Measurements from ENCODE around the gene WDR74. TPM values are rescaled to one million over a fixed set of nuclear protein-coding genes. Genes with fewer than 3 reads are reported as not detected.
A peak's percentile ranks its signal among the peaks of the same experiment; 100 is the strongest.

The WDR74 gene
- total and polyA plus RNA-seq, 2 donors (not counting 1 experiment from before 2014, with no cell fraction given) = 122 to 131 TPM

DNA sequence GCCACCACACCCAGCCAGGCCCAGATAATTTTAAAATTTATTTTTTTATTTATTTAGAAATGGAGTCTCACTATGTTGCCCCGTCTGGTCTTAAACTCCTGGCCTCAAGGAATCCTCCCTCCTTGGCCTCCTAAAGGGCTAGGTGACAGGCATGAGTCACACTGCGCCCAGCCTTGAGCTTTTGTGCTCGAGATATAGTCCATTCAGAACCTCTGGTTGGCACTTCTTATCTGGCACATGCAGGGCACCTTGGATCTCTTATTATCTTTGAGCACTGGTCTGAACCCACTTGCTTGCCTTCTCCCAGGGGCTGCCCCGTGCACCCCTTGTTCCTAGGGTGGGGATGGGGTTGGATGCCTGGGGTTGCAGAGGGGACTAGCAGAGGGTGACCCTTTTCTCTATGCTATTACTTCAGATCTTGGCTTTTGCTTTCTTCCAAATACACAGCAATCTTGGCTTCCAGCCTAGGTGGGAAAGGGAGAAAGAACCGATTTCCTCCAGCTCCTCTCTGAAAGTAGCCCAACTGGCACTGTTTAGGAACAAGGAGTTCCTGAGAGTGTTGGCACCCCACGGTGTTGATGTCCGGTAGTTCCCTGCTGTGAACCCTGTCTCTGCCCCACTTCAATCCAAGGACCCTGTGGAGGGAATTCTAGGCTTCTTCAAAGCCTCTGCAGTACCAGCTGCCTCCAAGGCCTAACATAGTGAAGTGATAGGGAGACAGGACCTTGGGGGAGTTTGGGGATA, 40.0 kb upstream of the WDR74 start:
- Histone ChIP-seq H3K4me2 (replicated peaks; ENCODE audit: low read depth, low read length, poor library complexity, severe bottlenecking) (peak overlapping the region; percentile 89), H2AFZ (ENCODE audit: insufficient read depth, low read depth, low read length, poor library complexity, severe bottlenecking) (peak overlapping the region; percentile 93), H3K27me3 (replicated peaks in 1 of 4; ENCODE audit: control extremely low read depth in 1 of 4, control insufficient read depth in 3 of 4, insufficient read depth in 4 of 4, low read length in 3 of 4) (no peaks in the 10 kb centered on the region), H4K20me1 (ENCODE audit: control insufficient read depth, insufficient read depth, low read length, poor library complexity, severe bottlenecking) (peaks cover 25% of the 10 kb centered on the region), H3K4me1 (ENCODE audit: control insufficient read depth in 2 of 2, insufficient read depth in 2 of 2, low read length in 2 of 2) (peaks cover 25 to 36% of the 10 kb centered on the region in 2 donors), H3K4me3 (ENCODE audit: control extremely low read depth in 1 of 5, extremely low read depth in 1 of 5, insufficient read depth in 1 of 5, low read depth in 2 of 5, low read length in 4 of 5) (no peak overlapping the region), H3K36me3 (replicated peaks in 1 of 2; ENCODE audit: control extremely low read depth in 1 of 2, control insufficient read depth in 1 of 2, extremely low read depth in 1 of 2, insufficient read depth in 2 of 2, low read length in 1 of 2) (peaks cover 0 to 23% of the 10 kb centered on the region in 2 experiments), H3K9me3 (ENCODE audit: control extremely low read depth in 1 of 3, control insufficient read depth in 2 of 3, insufficient read depth in 1 of 3, low read length in 2 of 3) (no peaks in the 10 kb centered on the region), H3K9ac (ENCODE audit: low read length) (peak overlapping the region; percentile 89), H3K79me2 (ENCODE audit: control insufficient read depth, insufficient read depth, low read length) (peaks cover 40% of the 10 kb centered on the region), H3K27ac (ENCODE audit: low read length in 2 of 2) (peak overlapping the region; percentile 86 to 90)
- ATAC-seq (ENCODE audit: low read depth) (no peak), DNase-seq (no peak)
- ChIA-PET CTCF (interaction anchor here (2.4 to 3.5 kb wide), 3 partner anchors 17 to 92 kb away, joined by 12 to 39 read pairs (median 24); partner anchors contain the start of genes TMEM179B and WDR74), POLR2A (interaction anchor here (0.6 kb wide), 1 partner anchor 59 kb away, joined by 6 read pairs; no protein-coding TSS in a partner anchor)
- intact Hi-C loops (cut with micrococcal nuclease) = no loop called here
- H3K27ac Mint-ChIP-seq = peak overlapping the region; percentile 32
- no peaks in the 10 kb centered on the region for H3K9me3 Mint-ChIP-seq (ENCODE audit: insufficient read depth)
- H3K27me3 Mint-ChIP-seq = no peaks in the 10 kb centered on the region
- TF ChIP-seq EZH2 (IDR thresholded peaks at IDR 0.05; ENCODE audit: borderline replicate concordance, insufficient read depth, low read depth, low read length, poor library complexity, severe bottlenecking) = no peak
- TF ChIP-seq, protein P1, sequence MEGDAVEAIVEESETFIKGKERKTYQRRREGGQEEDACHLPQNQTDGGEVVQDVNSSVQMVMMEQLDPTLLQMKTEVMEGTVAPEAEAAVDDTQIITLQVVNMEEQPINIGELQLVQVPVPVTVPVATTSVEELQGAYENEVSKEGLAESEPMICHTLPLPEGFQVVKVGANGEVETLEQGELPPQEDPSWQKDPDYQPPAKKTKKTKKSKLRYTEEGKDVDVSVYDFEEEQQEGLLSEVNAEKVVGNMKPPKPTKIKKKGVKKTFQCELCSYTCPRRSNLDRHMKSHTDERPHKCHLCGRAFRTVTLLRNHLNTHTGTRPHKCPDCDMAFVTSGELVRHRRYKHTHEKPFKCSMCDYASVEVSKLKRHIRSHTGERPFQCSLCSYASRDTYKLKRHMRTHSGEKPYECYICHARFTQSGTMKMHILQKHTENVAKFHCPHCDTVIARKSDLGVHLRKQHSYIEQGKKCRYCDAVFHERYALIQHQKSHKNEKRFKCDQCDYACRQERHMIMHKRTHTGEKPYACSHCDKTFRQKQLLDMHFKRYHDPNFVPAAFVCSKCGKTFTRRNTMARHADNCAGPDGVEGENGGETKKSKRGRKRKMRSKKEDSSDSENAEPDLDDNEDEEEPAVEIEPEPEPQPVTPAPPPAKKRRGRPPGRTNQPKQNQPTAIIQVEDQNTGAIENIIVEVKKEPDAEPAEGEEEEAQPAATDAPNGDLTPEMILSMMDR (IDR thresholded peaks at IDR 0.05) = no peak
- peak overlapping the region; percentile 100 for H3K4me3 Mint-ChIP-seq
- 100% methylated on average over 3 of the region's 7 CpGs for WGBS (ENCODE audit: insufficient coverage)
- H3K4me1 Mint-ChIP-seq = peaks cover 38% of the 10 kb centered on the region

DNA sequence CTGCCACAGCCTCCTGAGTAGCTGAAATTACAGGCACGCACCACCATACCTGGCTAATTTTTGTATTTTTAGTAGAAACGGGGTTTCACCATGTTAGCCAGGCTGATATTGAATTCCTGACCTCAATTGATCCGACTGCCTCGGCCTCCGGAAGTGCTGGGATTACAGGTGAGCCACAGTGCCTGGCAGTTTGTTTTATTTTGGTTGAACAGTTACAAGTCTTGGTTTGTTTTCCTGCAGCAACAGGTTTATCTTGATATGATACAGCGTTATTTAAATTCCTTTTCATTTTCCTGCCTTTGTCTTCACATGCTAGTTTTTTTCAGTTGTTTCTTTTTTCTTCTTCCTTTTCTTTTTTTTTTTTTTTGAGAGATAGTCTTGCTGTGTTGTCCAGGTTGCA, 37.3 kb upstream of the WDR74 start:
- Histone ChIP-seq H3K4me2 (replicated peaks; ENCODE audit: low read depth, low read length, poor library complexity, severe bottlenecking) (no peak overlapping the region), H3K9ac (ENCODE audit: low read length) (no peak overlapping the region), H3K27ac (ENCODE audit: low read length in 2 of 2) (no peak overlapping the region), H2AFZ (ENCODE audit: insufficient read depth, low read depth, low read length, poor library complexity, severe bottlenecking) (no peak overlapping the region), H4K20me1 (ENCODE audit: control insufficient read depth, insufficient read depth, low read length, poor library complexity, severe bottlenecking) (peaks cover 4% of the 10 kb centered on the region), H3K79me2 (ENCODE audit: control insufficient read depth, insufficient read depth, low read length) (peaks cover 14% of the 10 kb centered on the region), H3K27me3 (replicated peaks in 1 of 4; ENCODE audit: control extremely low read depth in 1 of 4, control insufficient read depth in 3 of 4, insufficient read depth in 4 of 4, low read length in 3 of 4) (no peaks in the 10 kb centered on the region), H3K36me3 (replicated peaks in 1 of 2; ENCODE audit: control extremely low read depth in 1 of 2, control insufficient read depth in 1 of 2, extremely low read depth in 1 of 2, insufficient read depth in 2 of 2, low read length in 1 of 2) (peaks cover 0 to 2% of the 10 kb centered on the region in 2 experiments), H3K4me3 (ENCODE audit: control extremely low read depth in 1 of 5, extremely low read depth in 1 of 5, insufficient read depth in 1 of 5, low read depth in 2 of 5, low read length in 4 of 5) (no peak overlapping the region), H3K4me1 (ENCODE audit: control insufficient read depth in 2 of 2, insufficient read depth in 2 of 2, low read length in 2 of 2) (peaks cover 10 to 16% of the 10 kb centered on the region in 2 donors), H3K9me3 (ENCODE audit: control extremely low read depth in 1 of 3, control insufficient read depth in 2 of 3, insufficient read depth in 1 of 3, low read length in 2 of 3) (no peaks in the 10 kb centered on the region)
- 98% methylated on average over 5 of the region's 6 CpGs for WGBS (ENCODE audit: insufficient coverage)
- ChIA-PET CTCF (no interaction called here), POLR2A (interaction anchor here (0.7 kb wide), 1 partner anchor 475 kb away, joined by 3 read pairs; no protein-coding TSS in a partner anchor)
- no peak overlapping the region for H3K4me3 Mint-ChIP-seq
- no peak overlapping the region for H3K27ac Mint-ChIP-seq
- TF ChIP-seq, protein P1 (IDR thresholded peaks at IDR 0.05) = no peak
- no peak for TF ChIP-seq EZH2 (IDR thresholded peaks at IDR 0.05; ENCODE audit: borderline replicate concordance, insufficient read depth, low read depth, low read length, poor library complexity, severe bottlenecking)
- ATAC-seq (ENCODE audit: low read depth) = no peak
- H3K4me1 Mint-ChIP-seq = peaks cover 13% of the 10 kb centered on the region
- H3K9me3 Mint-ChIP-seq (ENCODE audit: insufficient read depth) = no peaks in the 10 kb centered on the region
- no peaks in the 10 kb centered on the region for H3K27me3 Mint-ChIP-seq
- DNase-seq = no peak
- intact Hi-C loops (cut with micrococcal nuclease) = no loop called here
